ENCODE measurements around the gene PRKACB.

PRKACB gene

GRCh38 chr1:84159533-84160240, 15.6 kb downstream of the PRKACB start:
- peak; percentile 17 for DNase-seq

- no peak for DNase-seq
Observed at GRCh38 chr1:84162295-84162694, 18.2 kb downstream of the PRKACB start.

GRCh38 chr1:84163123-84163931, 19.3 kb downstream of the PRKACB start:
- no peak for DNase-seq

GRCh38 chr1:84164161-84164560, 20.1 kb downstream of the PRKACB start:
- DNase-seq, result no peak

GRCh38 chr1:84164567-84165021, 20.5 kb downstream of the PRKACB start:
- no peak for DNase-seq

- DNase-seq, result no peak
Observed at GRCh38 chr1:84165601-84166000, 21.5 kb downstream of the PRKACB start.

GRCh38 chr1:84166797-84167196, 22.7 kb downstream of the PRKACB start:
- no peak for DNase-seq

GRCh38 chr1:84168783-84169182, 24.7 kb downstream of the PRKACB start:
- no peak for DNase-seq

GRCh38 chr1:84170171-84170570, 26.1 kb downstream of the PRKACB start:
- DNase-seq, result no peak

- no peak for DNase-seq
Observed at GRCh38 chr1:84171481-84171880, 27.4 kb downstream of the PRKACB start.

GRCh38 chr1:84174051-84174556, 30.0 kb downstream of the PRKACB start:
- DNase-seq, result no peak

GRCh38 chr1:84181350-84182005, 37.4 kb downstream of the PRKACB start:
- no peak for DNase-seq

GRCh38 chr1:84190455-84190854, 46.4 kb downstream of the PRKACB start:
- DNase-seq, result no peak

GRCh38 chr1:84192681-84193080, 48.6 kb downstream of the PRKACB start:
- no peak for DNase-seq

GRCh38 chr1:84198832-84199231, 54.8 kb downstream of the PRKACB start:
- no peak for DNase-seq

- no peak for DNase-seq
Observed at GRCh38 chr1:84199257-84199656, 55.2 kb downstream of the PRKACB start.

GRCh38 chr1:84202126-84202525, 58.1 kb downstream of the PRKACB start:
- DNase-seq, result peak; percentile 38

- DNase-seq, result no peak
Observed at GRCh38 chr1:84206375-84206774, 62.3 kb downstream of the PRKACB start.

- DNase-seq, result no peak
Observed at GRCh38 chr1:84208935-84209334, 64.9 kb downstream of the PRKACB start.

- no peak for DNase-seq
Observed at GRCh38 chr1:84214115-84214956, 70.3 kb downstream of the PRKACB start.

GRCh38 chr1:84217239-84217638, 73.2 kb downstream of the PRKACB start:
- DNase-seq, result no peak

GRCh38 chr1:84223751-84224432, 79.8 kb downstream of the PRKACB start:
- DNase-seq, result no peak

All from GF-D8 (cell line).